Testis (tissue), 2 donors: ENCODE measurements around the gene NTM.

Source experiments
- CTCF ChIP-seq, 3 experiments: fragments of 450-650 bp in 2 of 3; fragments of 200-600 bp in 1 of 3; sonication (generic) in 1 of 3; IDR thresholded peaks; one replicate each; pipeline ENCODE4 v1.5.1; 2016 to 2019; ENCODE audit warnings: antibody characterized with exemption in 3 of 3, mild to moderate bottlenecking in 2 of 3, moderate library complexity in 1 of 3
- POLR2A ChIP-seq: fragments of 450-650 bp; IDR thresholded peaks from one replicate; pipeline ENCODE4 v1.6.1; 2017; ENCODE audit warnings: antibody characterized with exemption, mild to moderate bottlenecking, moderate library complexity

- TF ChIP-seq CTCF (IDR thresholded peaks at IDR 0.05) (no peak), POLR2A (no peak)
These were observed 244.2 kb downstream of the NTM start for GRCh38 chr11:131614631-131615030.
